GM20431 (cell line): ENCODE results near the gene ACTR3.

Experiments used
- in situ Hi-C: fragments of 300-500 bp; cut with MseI, MboI; formaldehyde crosslinking; loops from one replicate; pipeline ENCODE4 v1.15.0; 2020; ENCODE audit warnings: low sequenced_read_pairs; ENCODE audit not compliant: unreplicated experiment

The ACTR3 gene

GRCh38 chr2:113962692-113963480 lies 73.0 kb downstream of the ACTR3 start:
- in situ Hi-C loops: no loop called here

DNA sequence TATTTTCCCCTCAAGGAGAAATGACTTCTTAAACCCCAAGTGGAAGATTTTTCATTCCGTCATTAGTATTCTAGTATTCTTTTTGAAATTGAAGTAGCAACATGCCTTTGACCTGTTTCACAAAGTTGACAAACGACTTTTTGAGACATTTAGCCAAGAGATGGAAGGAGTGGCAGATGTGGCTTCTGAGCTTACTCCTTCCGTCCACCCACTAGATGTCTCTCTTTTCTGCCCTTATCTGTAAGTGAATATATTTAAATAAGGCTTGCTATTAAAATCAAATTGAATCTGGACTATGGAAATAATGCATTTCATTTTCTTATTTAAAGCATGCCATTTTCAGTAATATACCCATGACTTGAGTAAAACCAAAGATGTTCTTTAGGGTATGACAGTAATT lies 74.1 kb downstream of the ACTR3 start:
- in situ Hi-C loops: no loop called here

- in situ Hi-C loops: no loop called here
Observed at GRCh38 chr2:113964436-113964835, 74.5 kb downstream of the ACTR3 start.

GRCh38 chr2:113965228-113965627 lies 75.3 kb downstream of the ACTR3 start:
- in situ Hi-C loops: no loop called here

GRCh38 chr2:113965644-113966043 lies 75.8 kb downstream of the ACTR3 start:
- in situ Hi-C loops: no loop called here

GRCh38 chr2:113966171-113966570 lies 76.3 kb downstream of the ACTR3 start:
- in situ Hi-C loops: no loop called here

- in situ Hi-C loops: no loop called here
Observed at GRCh38 chr2:113966832-113967231, 76.9 kb downstream of the ACTR3 start.

- in situ Hi-C loops: no loop called here
Observed at GRCh38 chr2:113967272-113967671, 77.4 kb downstream of the ACTR3 start.

GRCh38 chr2:113972766-113973165 lies 82.9 kb downstream of the ACTR3 start:
- in situ Hi-C loops: no loop called here

DNA sequence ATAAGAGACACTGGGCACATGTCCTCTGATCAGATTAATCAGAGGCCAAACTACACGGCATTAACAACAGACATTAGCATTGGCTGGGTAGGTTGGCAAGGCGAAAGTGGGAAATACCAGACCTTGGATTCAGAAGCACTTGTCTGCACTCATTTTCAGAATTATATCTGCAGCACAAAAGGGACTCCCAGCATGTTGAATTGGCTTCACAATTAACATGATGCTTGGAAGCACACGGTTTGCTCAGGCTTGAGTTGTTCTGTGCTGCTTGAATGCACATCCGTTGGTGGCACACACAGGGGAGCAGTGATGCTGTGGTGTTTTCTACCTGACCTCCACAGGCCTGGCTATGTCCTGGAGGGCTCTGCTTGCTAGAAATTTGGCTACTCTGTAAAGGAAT lies 83.9 kb downstream of the ACTR3 start:
- in situ Hi-C loops: no loop called here

GRCh38 chr2:113974727-113975126 lies 84.8 kb downstream of the ACTR3 start:
- in situ Hi-C loops: no loop called here

DNA sequence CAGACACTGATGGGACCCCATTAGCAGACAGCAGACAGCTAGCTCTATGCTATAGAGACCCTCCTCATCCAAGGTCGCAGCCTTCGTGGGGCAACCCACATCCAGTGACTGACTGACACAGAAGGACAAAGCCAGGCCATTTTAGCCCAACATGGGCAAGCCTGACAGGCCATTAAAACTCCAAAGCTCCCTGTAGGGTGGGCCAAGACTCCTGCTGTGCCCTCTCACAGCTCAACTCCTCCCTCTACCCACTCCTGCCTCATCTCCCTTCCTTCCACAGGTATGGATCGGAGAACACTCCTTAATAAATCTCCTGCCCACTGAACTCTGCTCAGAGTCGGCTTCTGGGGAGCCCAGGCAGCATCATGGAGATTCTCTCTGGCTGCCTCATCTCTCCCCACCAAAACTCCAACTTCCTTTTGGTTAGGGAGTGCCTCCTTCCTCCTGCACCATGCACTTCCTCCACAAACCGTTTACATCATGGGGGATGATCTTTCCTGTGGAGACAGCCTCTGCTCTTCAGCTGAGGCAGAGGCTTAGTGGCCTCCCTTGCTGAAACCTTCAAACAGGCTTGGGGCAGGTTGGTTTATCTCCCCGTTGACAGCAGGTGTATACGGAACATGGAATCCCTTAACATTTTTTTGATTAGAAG lies 86.5 kb downstream of the ACTR3 start:
- in situ Hi-C loops: no loop called here

GRCh38 chr2:113977060-113977659 lies 87.3 kb downstream of the ACTR3 start:
- in situ Hi-C loops: no loop called here

GRCh38 chr2:113977660-113978523 lies 88.0 kb downstream of the ACTR3 start:
- in situ Hi-C loops: no loop called here

- in situ Hi-C loops: no loop called here
Observed at GRCh38 chr2:113978524-113979190, 88.8 kb downstream of the ACTR3 start.

- in situ Hi-C loops: no loop called here
Observed at GRCh38 chr2:113979191-113980128, 89.6 kb downstream of the ACTR3 start.

DNA sequence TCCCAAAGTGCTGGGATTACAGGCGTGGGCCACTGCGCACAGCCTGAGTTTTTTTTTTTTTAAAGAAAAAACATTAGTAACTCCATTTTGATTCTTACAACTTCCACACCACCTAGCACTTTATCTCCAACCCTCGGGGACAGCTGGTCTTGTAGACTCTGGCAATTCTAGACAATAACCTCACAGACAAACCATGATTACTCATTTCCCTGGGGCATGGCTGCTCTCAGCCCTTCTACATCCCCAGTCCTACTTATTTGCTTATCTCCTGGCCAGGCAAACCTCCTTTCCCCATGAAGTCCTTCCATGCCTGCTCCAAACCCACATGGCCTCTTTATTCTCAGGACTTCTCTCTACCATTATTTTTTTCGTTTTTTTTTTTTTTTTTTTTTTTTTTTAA lies 91.1 kb downstream of the ACTR3 start:
- in situ Hi-C loops: no loop called here

DNA sequence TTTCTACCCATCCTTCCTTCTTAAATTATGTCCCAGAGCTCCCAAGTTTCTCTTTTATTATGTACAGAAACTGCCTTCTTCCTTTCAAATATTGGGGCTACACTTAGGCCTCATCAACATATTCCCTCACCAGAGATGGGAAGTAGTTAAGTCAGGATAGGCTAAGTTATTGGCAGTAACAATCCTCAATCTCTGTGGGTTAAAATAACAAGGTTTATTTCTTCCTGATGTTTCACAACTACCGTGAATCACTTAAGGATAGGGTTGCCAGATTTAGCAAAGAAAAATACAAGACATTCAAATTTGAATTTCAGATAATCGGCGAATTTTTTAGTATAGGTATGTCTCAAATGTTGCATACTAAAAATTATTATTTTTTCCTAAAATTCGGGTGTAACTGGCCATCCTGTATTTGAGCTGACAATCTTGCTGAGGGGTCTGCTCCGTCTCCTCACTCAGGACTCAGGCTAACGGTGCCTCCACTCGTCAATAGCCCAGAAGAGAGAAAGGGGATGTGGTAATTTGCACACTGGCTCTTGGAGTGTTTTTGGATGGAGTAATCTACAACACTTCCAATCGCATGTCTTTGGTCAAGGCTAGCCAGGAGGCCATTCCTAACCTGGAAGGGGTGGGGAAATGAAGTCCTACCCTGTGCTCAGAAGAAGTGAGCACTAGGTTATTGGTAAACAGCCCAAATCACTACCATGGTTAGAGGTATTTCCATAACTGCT lies 91.7 kb downstream of the ACTR3 start:
- in situ Hi-C loops: no loop called here
